ENCODE measurements around the gene ART1.
A peak's percentile ranks its signal among the peaks of the same experiment; 100 is the strongest.
"Not testable (repeated sequence)": the region's sequence is repeated elsewhere in the genome, so short reads cannot be mapped to it uniquely, and the experiment has no call there.

ART1 gene

GRCh38 chr11:3632070-3632660 lies 12.8 kb upstream of the ART1 start:
- no peak for DNase-seq (ENCODE audit: low read depth in 2 of 2)

DNA sequence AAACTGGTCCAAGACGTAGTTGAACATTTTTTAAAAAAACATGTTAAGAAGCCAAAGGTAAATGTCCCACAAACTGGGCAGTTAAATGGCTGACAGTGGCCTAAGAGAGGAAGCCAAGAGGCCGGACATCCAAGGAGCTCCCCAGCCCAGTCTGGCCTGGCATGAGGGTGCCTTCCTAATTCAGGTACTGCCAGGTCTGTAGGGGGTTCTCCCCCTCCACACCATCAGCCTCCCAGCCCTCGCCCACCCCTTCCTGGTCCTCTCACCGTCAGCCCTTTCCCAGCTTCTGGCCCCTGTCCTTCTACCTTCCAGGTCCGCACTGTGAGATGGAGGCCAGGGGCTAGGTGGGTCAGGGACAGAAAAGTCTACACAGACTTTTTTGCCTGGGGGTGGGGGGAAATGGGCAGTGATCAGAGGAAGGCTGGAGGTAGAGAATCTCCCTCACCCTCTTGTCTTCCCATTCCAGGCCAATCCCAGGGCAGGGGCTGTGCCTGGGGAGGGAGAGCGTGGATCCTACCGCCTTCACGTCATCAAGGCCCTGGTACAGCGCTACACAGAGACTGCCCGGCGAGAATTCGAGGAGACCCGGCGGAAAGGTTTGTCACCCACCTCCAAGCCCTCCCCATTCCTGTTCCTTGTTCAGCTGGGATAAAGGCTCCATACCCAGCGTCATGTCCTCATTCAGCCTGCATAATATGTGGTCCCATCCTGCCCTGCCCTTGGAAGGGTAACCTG lies 9.1 kb upstream of the ART1 start:
- DNase-seq (ENCODE audit: low read depth in 2 of 2), result no peak

DNA sequence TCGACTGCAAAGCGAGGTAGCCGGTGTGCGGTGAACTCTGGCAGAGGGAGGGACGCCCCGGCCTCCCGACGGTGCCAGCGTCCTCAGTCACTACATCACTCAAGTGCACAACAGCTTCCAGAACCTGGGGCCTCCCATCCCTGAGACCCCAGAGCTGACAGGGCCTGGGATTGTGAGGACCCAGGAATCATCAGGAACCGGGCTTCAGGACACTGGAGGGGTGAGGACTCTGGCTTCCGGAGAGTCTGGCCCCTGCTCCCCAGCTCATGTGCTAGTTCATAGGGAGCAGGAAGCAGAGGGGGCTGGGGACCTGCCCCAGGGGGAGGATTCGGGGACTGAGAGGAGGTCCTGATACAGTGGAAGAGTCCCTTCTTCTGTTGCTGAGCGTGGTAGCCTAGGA lies 7.7 kb upstream of the ART1 start:
- DNase-seq (ENCODE audit: low read depth in 2 of 2), result no peak

- no peak for DNase-seq (ENCODE audit: low read depth in 2 of 2)
These were observed 6.4 kb upstream of the ART1 start for GRCh38 chr11:3638513-3638912.

DNA sequence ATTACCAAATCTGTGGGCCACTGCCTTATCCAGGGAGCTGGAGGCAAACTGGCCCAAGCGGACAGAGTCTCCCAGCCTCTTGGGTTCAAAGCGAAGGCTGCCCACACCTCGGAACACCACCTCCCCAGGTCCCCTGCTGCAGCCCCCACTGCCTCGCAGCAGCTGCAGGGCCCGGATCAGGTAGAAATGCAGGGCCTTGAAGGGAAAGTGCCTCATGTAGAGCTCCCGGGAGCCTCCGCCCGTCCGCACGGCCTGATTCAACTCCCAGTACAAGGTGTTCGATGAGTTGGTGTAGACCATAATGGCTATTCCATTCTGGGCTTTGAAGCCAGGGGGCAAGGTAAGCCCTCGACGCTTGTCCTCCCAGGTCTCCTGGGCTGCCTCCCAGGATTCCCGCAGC lies 5.1 kb upstream of the ART1 start:
- DNase-seq (ENCODE audit: low read depth in 2 of 2), result no peak

- no peak for DNase-seq (ENCODE audit: low read depth in 2 of 2)
These were observed 3.7 kb upstream of the ART1 start for GRCh38 chr11:3641191-3641590.

GRCh38 chr11:3641701-3642070 lies 3.2 kb upstream of the ART1 start, which contains the start of gene ART5:
Gene ART5 (minus strand): TSS chr11:3641992. CDS start chr11:3641862, 130 bp downstream.
- no peak for DNase-seq (ENCODE audit: low read depth in 2 of 2)

GRCh38 chr11:3642071-3642951 lies 2.6 kb upstream of the ART1 start:
- DNase-seq (ENCODE audit: low read depth in 2 of 2), result peak; percentile 5 to 70

DNA sequence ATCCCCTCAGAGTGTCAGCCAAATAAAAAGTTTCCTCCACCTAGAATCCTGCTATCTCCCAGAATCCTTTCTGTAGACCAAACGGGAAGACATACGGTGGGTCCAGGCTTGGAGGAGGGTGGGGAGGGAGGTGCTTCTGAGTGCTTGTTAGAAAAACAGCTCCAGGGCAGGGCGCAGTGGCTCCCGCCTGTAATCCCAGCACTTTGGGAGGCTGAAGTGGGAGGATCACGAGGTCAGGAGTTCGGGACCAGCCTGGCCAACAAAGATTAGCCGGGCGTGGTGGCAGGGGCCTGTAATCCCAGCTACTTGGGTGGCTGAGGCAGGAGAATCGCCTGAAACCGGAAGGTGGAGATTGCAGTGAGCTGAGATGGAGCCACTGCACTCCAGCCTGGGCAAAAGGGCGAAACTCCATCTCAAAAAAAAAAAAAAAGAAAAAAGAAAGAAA lies 1.8 kb upstream of the ART1 start:
- not testable (repeated sequence) for DNase-seq (ENCODE audit: low read depth in 2 of 2)

- no peak for DNase-seq (ENCODE audit: low read depth in 2 of 2)
These were observed 624 bp downstream of the ART1 start for GRCh38 chr11:3645552-3645951.

GRCh38 chr11:3648843-3649242 lies 3.9 kb downstream of the ART1 start:
- not testable (repeated sequence) for DNase-seq (ENCODE audit: low read depth in 2 of 2)

GRCh38 chr11:3649374-3649773 lies 4.4 kb downstream of the ART1 start:
- not testable (repeated sequence) for DNase-seq (ENCODE audit: low read depth in 2 of 2)

DNA sequence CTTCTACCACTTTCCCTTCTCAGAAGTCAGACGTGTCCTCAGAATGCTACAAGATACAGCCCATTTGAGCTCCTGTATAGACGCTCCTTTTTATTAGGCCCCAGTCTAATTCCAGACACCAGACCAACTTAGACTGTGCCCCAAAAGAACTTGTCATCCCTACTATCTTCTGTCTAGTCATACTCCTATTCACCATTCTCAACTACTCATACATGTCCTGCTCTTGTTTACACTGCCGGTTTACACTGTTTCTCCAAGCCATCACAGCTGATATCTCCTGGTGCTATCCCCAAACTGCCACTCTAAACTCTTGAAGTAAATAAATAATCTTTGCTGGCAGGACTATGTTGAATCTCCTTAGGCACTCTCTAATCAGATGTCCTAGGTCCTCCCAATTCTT lies 7.6 kb downstream of the ART1 start:
- not testable (repeated sequence) for DNase-seq (ENCODE audit: low read depth in 2 of 2)

- no peak for DNase-seq (ENCODE audit: low read depth in 2 of 2)
These were observed 10.6 kb downstream of the ART1 start for GRCh38 chr11:3655547-3655946.

- DNase-seq (ENCODE audit: low read depth in 2 of 2), result not testable (repeated sequence)
These were observed 12.4 kb downstream of the ART1 start for GRCh38 chr11:3657331-3657730.

- DNase-seq (ENCODE audit: low read depth in 2 of 2), result no peak
These were observed 13.3 kb downstream of the ART1 start for GRCh38 chr11:3658252-3658651.

DNA sequence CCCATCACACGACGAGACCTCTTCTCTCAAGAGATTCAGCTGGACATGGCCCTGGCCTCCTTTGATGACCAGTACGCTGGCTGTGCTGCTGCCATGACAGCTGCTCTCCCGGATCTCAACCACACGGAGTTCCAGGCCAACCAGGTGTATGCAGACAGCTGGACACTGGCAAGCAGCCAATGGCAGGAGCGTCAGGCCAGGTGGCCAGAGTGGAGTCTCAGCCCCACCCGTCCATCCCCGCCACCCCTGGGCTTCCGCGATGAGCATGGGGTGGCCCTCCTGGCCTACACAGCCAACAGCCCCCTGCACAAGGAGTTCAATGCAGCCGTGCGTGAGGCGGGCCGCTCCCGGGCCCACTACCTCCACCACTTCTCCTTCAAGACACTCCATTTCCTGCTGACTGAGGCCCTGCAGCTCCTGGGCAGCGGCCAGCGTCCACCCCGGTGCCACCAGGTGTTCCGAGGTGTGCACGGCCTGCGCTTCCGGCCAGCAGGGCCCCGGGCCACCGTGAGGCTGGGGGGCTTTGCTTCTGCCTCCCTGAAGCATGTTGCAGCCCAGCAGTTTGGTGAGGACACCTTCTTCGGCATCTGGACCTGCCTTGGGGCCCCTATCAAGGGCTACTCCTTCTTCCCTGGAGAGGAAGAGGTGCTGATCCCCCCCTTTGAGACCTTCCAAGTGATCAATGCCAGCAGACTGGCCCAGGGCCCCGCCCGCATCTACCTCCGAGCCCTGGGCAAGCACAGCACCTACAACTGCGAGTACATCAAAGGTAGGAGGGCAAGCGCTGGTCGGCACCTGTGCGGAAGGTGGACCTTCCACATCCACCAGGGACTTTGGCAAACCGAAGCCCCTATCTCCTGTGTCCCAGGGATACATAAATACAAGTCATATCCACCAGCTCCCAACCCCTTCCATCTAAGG lies 14.9 kb downstream of the ART1 start:
- DNase-seq (ENCODE audit: low read depth in 2 of 2), result no peak

DNA sequence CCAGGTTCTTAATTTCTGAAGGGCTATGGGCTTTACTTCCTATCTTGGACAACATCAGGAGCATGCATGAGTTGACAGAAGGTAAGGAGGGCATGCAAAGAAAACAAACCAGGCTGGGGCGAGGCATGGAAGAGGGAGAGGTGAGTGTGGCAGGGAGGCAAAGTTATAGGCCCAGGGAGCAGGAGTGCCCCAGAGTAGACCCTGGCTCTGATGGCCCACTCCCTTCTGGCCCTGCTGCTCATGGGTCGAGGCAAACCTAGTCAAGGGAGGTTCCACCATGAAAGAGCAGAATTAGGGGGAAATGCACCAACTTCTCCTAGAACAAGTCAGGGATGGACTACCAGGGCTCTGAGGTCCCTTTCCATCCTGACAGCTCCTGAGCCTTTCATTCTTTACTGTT lies 16.0 kb downstream of the ART1 start:
- DNase-seq (ENCODE audit: low read depth in 2 of 2), result no peak

- no peak for DNase-seq (ENCODE audit: low read depth in 2 of 2)
These were observed 17.9 kb downstream of the ART1 start for GRCh38 chr11:3662856-3663255.

DNA sequence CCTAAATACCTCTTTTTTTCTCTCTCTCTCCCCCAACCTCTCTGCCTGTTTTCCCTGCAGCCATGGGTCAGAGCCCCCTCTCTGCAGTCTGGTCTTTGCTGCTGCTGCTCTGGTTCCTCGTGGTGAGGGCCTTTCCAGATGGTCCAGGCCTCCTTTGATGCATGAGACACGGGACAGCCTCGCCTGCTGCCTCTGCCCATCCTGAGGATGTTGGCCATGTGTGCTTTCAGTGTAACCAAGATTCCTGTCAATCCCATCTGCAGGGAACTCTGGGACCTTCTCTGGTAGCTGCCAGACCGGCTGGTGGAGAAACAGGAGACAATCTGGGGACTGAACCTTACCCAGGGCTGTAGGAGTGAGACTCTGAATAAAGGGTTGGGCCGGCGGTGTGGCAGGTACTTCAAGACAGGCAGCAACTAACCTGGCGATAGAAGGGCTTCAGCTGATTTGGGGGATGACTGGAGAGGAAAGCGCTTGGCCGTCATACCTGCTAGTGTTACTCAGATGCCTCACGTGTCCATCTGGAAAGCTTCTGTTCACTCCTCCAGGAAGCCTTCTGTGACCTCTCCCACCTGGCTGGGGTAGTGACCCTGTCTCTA lies 19.2 kb downstream of the ART1 start:
- DNase-seq (ENCODE audit: low read depth in 2 of 2), result no peak

Data from stimulated activated CD4-positive, alpha-beta T cell treated with anti-CD3 and anti-CD28 coated beads, Interleukin-15, amount 100 ng/mL, for 48 hours (primary cell).